ES-I3 (cell line): ENCODE results near the gene MAG.

Experiments
- H3K36me3 ChIP-seq: 2 replicates; pipeline ENCODE4 v1.6.1; 2013; ENCODE audit warnings: mild to moderate bottlenecking, low read length, control low read depth, moderate library complexity; ENCODE audit not compliant: insufficient read depth
- H3K4me1 ChIP-seq: 2 replicates; pipeline ENCODE4 v1.6.1; 2013; ENCODE audit warnings: mild to moderate bottlenecking, control low read depth, low read length; ENCODE audit not compliant: insufficient read depth
- H3K9ac ChIP-seq: 2 replicates; pipeline ENCODE4 v1.6.1; 2013; ENCODE audit warnings: low read depth, mild to moderate bottlenecking, low read length, moderate library complexity
- H3K9me3 ChIP-seq: 2 replicates; pipeline ENCODE4 v1.6.1; 2013; ENCODE audit warnings: mild to moderate bottlenecking, low read length, moderate library complexity; ENCODE audit not compliant: control insufficient read depth, insufficient read depth

MAG gene

GRCh38 chr19:35318679-35319448, 26.9 kb downstream of the MAG start:
- Histone ChIP-seq H3K9ac (no peak overlapping the region), H3K36me3 (no peaks in the 10 kb centered on the region), H3K4me1 (no peaks in the 10 kb centered on the region; the same call in 1 of the 2 replicates), H3K9me3 (no peaks in the 10 kb centered on the region)

- Histone ChIP-seq H3K9ac (no peak overlapping the region), H3K4me1 (no peaks in the 10 kb centered on the region; the same call in 1 of the 2 replicates), H3K36me3 (no peaks in the 10 kb centered on the region)
Measured at GRCh38 chr19:35320065-35320713, 28.2 kb downstream of the MAG start.

GRCh38 chr19:35321291-35321690, 29.3 kb downstream of the MAG start:
- Histone ChIP-seq H3K9ac (no peak overlapping the region), H3K9me3 (no peaks in the 10 kb centered on the region), H3K4me1 (no peaks in the 10 kb centered on the region; the same call in 1 of the 2 replicates), H3K36me3 (no peaks in the 10 kb centered on the region)

More at GRCh38 chr19:35320065-35320713, 28.2 kb downstream of the MAG start:
- H3K9me3 ChIP-seq = no peaks in the 10 kb centered on the region

- H3K9me3 ChIP-seq = no peaks in the 10 kb centered on the region
- H3K4me1 ChIP-seq = no peaks in the 10 kb centered on the region; the same call in 1 of the 2 replicates
- H3K9ac ChIP-seq = no peak overlapping the region
- H3K36me3 ChIP-seq = no peaks in the 10 kb centered on the region
Measured at GRCh38 chr19:35322014-35322413, 30.1 kb downstream of the MAG start.

- Histone ChIP-seq H3K9me3 (no peaks in the 10 kb centered on the region), H3K4me1 (peaks cover 9% of the 10 kb centered on the region; the same call in 1 of the 2 replicates), H3K9ac (no peak overlapping the region), H3K36me3 (no peaks in the 10 kb centered on the region)
Measured at GRCh38 chr19:35327642-35328041, 35.7 kb downstream of the MAG start.

- Histone ChIP-seq H3K36me3 (no peaks in the 10 kb centered on the region), H3K9me3 (no peaks in the 10 kb centered on the region), H3K9ac (no peak within 1 kb of the TSS), H3K4me1 (peaks cover 9% of the 10 kb centered on the region; the same call in 1 of the 2 replicates)
Measured at GRCh38 chr19:35328851-35329285, 36.9 kb downstream of the MAG start, which contains the start of gene CD22. Gene CD22, plus strand, starts transcription at chr19:35329187. Its CDS starts 2,854 bp downstream, at chr19:35332041.

GRCh38 chr19:35329323-35329722, 37.4 kb downstream of the MAG start:
- H3K4me1 ChIP-seq = peaks cover 9% of the 10 kb centered on the region; the same call in 1 of the 2 replicates
- no peaks in the 10 kb centered on the region for H3K9me3 ChIP-seq
- H3K36me3 ChIP-seq = no peaks in the 10 kb centered on the region
- no peak overlapping the region for H3K9ac ChIP-seq

GRCh38 chr19:35330475-35330874, 38.5 kb downstream of the MAG start:
- no peaks in the 10 kb centered on the region for H3K36me3 ChIP-seq
- H3K4me1 ChIP-seq = peaks cover 9% of the 10 kb centered on the region; the same call in 1 of the 2 replicates
- no peaks in the 10 kb centered on the region for H3K9me3 ChIP-seq
- no peak overlapping the region for H3K9ac ChIP-seq

- no peak overlapping the region for H3K9ac ChIP-seq
- peaks cover 9% of the 10 kb centered on the region; the same call in 1 of the 2 replicates for H3K4me1 ChIP-seq
- no peaks in the 10 kb centered on the region for H3K36me3 ChIP-seq
Measured at GRCh38 chr19:35331551-35332214, 39.7 kb downstream of the MAG start.

GRCh38 chr19:35332817-35333216, 40.9 kb downstream of the MAG start:
- no peaks in the 10 kb centered on the region for H3K36me3 ChIP-seq
- H3K9me3 ChIP-seq = no peaks in the 10 kb centered on the region
- no peak overlapping the region for H3K9ac ChIP-seq
- H3K4me1 ChIP-seq = peaks cover 9% of the 10 kb centered on the region; the same call in 1 of the 2 replicates

More at GRCh38 chr19:35331551-35332214, 39.7 kb downstream of the MAG start:
- no peaks in the 10 kb centered on the region for H3K9me3 ChIP-seq

GRCh38 chr19:35334144-35334753, 42.3 kb downstream of the MAG start:
- Histone ChIP-seq H3K4me1 (peaks cover 3% of the 10 kb centered on the region; the same call in 1 of the 2 replicates), H3K9ac (no peak overlapping the region), H3K9me3 (no peaks in the 10 kb centered on the region), H3K36me3 (no peaks in the 10 kb centered on the region)

GRCh38 chr19:35336166-35336955, 44.4 kb downstream of the MAG start:
- Histone ChIP-seq H3K4me1 (no peaks in the 10 kb centered on the region), H3K9me3 (no peaks in the 10 kb centered on the region), H3K36me3 (no peaks in the 10 kb centered on the region), H3K9ac (no peak overlapping the region)
